GM13977 (cell line): ENCODE measurements around the gene REV1.

ENCODE experiments used
- DNase-seq: peaks from one replicate; pipeline ENCODE4 v3.0.0; 2012; ENCODE audit warnings: low spot score
- in situ Hi-C: fragments of 300-500 bp; cut with MboI; formaldehyde crosslinking; loops from one replicate; pipeline ENCODE4 v1.12.0; 2022; ENCODE audit warnings: low sequenced_read_pairs, low pct_unique_long_range_greater_than_20kb, mixed read lengths, inconsistent platforms; ENCODE audit not compliant: unreplicated experiment
- TF ChIP-seq, protein P1 (sequence below): IDR thresholded peaks from 2 replicates; pipeline ENCODE4 v1.5.1; 2012; ENCODE audit warnings: mild to moderate bottlenecking, control low read depth; ENCODE audit not compliant: insufficient read depth; ENCODE audit errors: extremely low read depth, missing control alignments

Gene REV1

DNA sequence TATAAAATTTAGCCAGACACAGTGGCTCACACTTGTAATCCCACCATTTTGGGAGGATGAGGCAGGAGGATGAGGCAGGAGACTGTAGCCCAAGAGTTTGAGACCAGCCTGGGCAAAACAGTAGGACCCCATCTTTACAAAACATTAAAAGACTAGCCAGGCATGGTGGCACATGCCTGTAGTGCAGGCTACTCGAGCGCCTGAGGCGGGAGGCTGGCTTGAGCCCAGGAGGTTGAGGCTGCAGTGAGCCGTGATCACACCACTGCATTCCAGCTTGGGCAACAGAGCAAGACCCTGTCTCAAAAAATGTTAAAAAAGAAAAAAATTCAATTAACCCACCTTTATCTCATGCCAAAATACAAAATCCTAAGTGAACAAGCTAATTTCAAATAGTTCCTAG lies 4.0 kb downstream of the REV1 start:
- in situ Hi-C loops, result loop anchor here (25.0 kb wide), 1 partner anchor 299 kb away; the partner anchor contains the start of genes MITD1 and MRPL30
- TF ChIP-seq, protein P1, sequence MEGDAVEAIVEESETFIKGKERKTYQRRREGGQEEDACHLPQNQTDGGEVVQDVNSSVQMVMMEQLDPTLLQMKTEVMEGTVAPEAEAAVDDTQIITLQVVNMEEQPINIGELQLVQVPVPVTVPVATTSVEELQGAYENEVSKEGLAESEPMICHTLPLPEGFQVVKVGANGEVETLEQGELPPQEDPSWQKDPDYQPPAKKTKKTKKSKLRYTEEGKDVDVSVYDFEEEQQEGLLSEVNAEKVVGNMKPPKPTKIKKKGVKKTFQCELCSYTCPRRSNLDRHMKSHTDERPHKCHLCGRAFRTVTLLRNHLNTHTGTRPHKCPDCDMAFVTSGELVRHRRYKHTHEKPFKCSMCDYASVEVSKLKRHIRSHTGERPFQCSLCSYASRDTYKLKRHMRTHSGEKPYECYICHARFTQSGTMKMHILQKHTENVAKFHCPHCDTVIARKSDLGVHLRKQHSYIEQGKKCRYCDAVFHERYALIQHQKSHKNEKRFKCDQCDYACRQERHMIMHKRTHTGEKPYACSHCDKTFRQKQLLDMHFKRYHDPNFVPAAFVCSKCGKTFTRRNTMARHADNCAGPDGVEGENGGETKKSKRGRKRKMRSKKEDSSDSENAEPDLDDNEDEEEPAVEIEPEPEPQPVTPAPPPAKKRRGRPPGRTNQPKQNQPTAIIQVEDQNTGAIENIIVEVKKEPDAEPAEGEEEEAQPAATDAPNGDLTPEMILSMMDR, result no peak
- no peak for DNase-seq

DNA sequence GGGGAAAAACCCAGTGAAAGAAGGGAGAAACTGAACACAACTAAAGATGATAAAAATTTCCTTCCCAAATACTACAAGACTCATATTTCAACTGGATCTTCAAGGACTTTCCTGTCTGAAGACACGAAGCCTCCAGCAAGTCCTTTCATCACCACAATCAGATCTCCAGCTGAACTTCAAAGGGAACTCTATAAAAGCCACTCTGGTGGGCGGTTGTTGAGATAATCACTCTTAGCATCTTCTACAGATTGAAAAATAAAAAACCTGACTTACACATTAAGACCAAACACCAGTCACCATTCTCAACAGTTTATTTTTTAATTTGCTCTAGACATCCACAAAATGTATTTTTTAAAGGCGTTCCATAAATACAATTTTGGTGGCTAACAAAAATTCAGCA lies 4.4 kb downstream of the REV1 start:
- in situ Hi-C loops, result loop anchor here (25.0 kb wide), 1 partner anchor 298 kb away; the partner anchor contains the start of genes MITD1 and MRPL30
- DNase-seq, result no peak
- TF ChIP-seq, protein P1, result no peak

- in situ Hi-C loops, result loop anchor here (25.0 kb wide), 1 partner anchor 297 kb away; the partner anchor contains the start of genes MITD1 and MRPL30
- no peak for DNase-seq
- TF ChIP-seq, protein P1, result no peak
Measured at GRCh38 chr2:99484205-99484604, 5.6 kb downstream of the REV1 start.

DNA sequence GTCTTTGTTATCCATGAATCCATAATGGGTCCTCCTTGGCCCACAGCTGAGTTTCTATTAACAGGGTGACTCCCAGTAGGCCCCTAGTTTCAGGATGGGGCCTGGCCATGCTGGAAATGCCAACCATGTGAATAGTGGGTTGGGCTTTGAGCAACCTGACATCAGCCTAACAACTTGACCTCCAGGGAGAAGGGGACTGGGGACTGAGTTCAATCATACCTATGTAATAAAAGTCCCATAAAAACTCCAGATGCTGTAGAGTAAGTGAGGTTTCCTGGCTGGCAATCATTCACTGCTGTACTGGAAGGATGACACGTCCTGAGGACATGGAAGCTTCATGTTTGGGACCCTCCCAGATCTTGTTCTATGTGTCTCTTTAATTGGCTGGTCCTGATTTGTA lies 7.9 kb downstream of the REV1 start:
- TF ChIP-seq, protein P1, result no peak
- in situ Hi-C loops, result loop anchor here (25.0 kb wide), 1 partner anchor 295 kb away; the partner anchor contains the start of genes MITD1 and MRPL30
- DNase-seq, result no peak

GRCh38 chr2:99481527-99481926 lies 8.3 kb downstream of the REV1 start:
- DNase-seq, result no peak
- in situ Hi-C loops, result loop anchor here (25.0 kb wide), 1 partner anchor 294 kb away; the partner anchor contains the start of genes MITD1 and MRPL30
- TF ChIP-seq, protein P1, result no peak

DNA sequence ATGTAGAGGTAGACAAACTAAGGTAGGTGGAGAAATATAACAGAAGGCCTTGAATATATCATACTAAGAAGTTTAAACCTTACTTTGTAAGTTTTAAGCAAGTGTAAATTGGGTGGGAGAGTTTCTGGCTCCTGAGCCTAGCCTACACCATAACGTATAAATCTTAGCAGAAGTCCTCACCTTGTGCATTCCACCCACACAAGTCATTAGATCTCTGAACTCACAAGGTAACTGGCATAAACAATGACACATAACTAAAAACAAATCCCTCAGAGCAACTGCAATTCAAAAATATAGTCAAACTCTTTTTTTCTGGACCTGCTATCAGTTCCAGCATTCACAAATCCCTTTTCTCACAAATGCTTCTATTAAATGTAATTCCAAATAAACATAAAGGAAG lies 9.4 kb downstream of the REV1 start:
- peak; percentile 22 for DNase-seq
- TF ChIP-seq, protein P1, result no peak
- in situ Hi-C loops, result loop anchor here (25.0 kb wide), 1 partner anchor 293 kb away; the partner anchor contains the start of genes MITD1 and MRPL30
